Epidermal melanocyte (primary cell): Measurements from ENCODE around the gene CRPPA.
"Not testable (repeated sequence)": the region's sequence is repeated elsewhere in the genome, so short reads cannot be mapped to it uniquely, and the experiment has no call there.

Experiments
- DNase-seq: peaks from one replicate; pipeline ENCODE4 v3.0.0; 2011; ENCODE audit warnings: low spot score; ENCODE audit not compliant: insufficient read length

The CRPPA gene

DNA sequence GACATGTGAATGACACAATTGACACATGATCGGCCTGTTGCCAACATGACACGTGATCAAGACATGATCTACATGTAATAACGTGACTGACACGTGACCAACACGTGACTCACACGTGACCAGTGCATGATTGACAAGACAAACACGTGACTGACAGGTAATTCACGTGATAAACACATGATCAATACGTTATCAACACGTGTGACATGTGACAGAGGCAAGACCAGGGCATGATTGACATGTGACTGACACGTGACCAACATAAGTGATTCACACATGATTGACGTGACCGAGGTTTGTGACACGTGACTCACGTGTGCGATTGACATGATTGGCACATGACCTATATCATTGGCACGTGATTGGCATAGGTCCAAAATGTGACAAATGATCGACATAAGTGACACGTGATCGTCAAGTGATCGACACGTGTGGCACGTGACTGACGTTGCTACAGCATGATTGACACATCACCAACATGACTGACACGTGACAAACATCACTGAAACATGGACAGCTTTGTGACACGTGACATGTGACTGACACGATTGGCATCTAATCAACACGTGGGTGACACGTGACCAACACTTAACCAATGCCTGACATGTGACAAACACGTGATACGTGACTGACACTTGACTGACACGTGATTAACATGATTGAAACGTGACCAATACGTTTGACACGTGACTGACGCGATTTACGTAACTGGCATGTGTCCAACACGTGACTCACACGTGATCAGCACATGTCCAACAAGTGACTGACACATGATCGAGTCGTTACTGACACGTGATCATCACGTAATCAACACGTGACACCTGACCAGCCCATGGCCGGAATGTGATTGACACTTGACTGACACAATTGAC, 23.0 kb downstream of the CRPPA start:
- DNase-seq, result no peak

DNA sequence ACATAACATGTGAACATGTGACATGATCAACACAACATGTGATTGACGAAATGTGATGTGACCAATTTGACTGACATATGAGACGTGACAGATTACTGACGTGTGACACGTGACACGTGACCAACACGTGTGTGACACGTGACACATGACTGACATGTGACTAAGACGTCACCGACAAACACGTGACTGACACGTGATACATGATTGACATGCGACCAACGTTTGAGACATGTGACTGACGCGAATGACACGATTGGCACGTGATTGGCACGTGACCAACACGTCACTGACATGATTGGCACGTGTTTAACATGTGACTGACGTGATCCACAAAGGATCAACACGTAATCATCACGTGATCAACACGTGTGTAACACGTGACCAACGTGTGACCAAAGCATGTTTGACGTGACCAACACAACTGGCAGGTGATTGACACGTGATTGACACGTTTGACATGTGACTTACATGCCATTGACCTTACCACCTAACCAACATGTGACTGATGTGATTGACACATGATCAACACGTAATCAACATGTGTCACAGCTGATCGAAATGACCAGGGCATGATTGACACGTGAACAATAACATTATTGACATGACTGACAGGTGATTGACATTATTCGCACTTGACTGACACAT, 23.7 kb downstream of the CRPPA start:
- DNase-seq, result no peak

DNA sequence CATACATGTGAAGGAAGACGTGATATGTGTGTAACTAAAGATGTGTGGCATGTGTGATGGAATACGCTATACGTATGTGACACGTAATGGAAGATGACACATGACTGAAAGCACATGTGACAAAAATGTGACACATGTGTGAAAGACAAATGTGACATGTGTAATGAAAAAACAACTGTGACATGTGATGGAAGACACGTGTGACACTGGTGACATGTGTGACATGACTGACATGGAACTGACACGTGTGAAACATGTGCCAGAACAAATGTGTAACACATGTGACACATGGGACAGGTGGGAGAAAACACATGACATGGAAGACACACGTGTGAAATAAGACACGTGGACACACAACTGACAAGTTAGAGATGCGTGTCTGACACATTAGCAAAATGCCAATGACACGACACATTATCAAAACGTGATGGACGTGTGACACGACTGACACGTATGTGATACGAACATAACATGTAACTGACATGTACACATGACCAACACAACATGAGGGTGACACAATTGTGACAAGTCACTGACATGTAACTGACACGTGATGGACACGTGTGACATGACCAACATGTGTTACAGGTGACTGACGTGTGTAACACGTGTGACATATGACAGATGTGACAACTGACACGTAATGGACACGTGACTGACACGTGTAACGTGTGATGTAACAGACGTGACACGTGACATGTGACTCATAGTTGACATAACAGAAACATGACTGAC, 24.4 kb downstream of the CRPPA start:
- no peak for DNase-seq

DNA sequence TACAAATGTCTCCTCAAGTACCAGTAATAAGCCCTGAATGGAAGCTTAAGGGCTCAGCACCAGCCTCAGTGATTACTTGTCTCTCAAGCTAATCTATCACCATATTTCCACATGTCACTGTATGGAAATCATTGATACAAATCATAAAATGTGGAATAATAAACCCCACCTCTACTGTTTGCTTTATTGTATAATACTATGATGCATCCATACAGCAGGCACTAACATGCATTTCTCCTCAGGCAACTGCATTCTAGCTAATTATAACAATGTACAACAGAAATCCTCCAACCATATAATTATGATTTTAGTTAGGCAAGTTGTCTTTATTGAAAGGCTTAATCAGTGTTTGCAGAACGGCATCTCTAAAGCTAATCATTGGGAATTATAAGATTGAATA, 26.2 kb downstream of the CRPPA start:
- no peak for DNase-seq

DNA sequence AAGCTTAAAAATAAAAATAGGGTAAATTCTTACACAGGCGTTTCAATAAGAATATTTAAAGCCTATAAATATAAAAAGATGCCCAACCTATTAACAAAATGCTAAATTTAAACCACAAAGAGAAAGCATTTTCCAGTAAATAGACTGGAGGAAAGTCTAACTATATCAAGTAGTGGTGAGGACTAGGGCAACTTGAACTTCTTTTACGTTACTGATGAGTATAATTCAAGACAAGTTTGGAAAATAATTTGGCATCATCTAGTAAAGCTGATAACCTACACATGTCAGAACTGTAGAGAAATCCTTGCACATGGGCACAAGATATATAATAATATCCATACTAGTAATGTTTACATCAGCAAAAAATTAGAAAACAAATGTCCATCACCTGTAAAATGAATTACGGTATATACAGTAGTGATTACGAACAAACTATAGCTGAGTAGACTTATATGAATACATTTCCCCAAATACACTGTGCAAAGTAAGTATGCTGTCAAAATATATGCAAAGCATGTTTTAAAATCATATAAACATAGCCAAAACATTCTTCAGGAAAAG, 27.4 kb downstream of the CRPPA start:
- no peak for DNase-seq

DNA sequence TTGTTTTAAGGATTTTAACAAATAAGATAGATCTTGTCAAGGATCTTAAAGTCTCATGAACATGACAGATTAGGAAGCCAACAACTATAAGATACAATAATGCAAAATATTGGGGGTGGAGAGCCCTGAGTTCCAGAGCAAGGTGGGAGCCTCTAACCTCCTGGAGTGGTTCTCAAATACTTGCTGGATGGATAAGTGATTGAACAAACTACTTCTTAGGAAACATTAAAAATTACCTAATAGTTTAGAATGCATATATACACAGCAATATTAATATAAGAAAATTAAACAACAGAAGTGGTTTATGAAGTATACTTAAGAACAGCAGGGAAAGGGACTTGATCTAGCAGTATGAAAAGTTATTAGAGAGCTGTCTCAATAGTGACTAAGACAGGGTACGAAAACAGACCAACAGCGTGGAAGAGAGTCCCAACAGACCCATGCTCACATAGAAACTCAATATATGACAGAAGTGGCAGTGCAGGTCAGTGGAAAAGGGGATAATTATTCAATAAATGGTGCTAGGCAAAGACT, 28.3 kb downstream of the CRPPA start:
- DNase-seq, result no peak

DNA sequence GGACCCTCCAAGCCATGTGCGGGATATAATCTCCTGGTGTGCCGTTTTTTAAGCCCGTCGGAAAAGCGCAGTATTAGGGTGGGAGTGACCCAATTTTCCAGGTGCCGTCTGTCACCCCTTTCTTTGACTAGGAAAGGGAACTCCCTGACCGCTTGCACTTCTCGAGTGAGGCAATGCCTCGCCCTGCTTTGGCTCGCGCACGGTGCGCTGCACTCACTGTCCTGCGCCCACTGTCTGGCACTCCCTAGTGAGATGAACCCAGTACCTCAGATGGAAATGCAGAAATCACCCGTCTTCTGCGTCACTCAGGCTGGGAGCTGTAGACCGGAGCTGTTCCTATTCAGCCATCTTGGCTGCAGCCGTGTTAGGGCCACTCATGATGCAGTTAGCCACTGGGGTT, 37.6 kb downstream of the CRPPA start:
- DNase-seq, result not testable (repeated sequence)

DNA sequence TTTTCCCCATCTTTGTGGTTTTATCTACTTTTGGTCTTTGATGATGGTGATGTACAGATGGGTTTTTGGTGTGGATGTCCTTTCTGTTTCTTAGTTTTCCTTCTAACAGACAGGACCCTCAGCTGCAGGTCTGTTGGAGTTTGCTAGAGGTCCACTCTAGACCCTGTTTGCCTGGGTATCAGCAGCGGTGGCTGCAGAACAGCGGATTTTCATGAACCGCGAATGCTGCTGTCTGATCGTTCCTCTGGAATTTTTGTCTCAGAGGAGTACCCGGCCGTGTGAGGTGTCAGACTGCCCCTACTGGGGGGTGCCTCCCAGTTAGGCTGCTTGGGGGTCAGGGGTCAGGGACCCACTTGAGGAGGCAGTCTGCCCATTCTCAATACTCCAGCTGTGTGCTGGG, 38.2 kb downstream of the CRPPA start:
- DNase-seq, result not testable (repeated sequence)
